Panc1 (cell line): ENCODE measurements around the gene MFN1. TPM values are rescaled to one million over a fixed set of nuclear protein-coding genes. Genes with fewer than 3 reads are reported as not detected.

Source experiments
- ATAC-seq: fragments of 200-7000 bp; cut with Tn5 transposase; 2 replicates; pipeline ENCODE4 v1.9.1; 2020; ENCODE audit warnings: mild to moderate bottlenecking, moderate library complexity
- BruUV-seq: library from RNA; stranded (reverse); fragments of 400-500 nt; replicated peaks from 2 replicates; lab custom pipeline; 2021; lab: Mats Ljungman, UMichigan
- CTCF ChIA-PET: fragments of 300-600 bp; sonication (Branson Sonifier 250); formaldehyde crosslinking; loops from one replicate; lab custom pipeline; 2022; ENCODE audit warnings: antibody characterized with exemption; lab: Charles Lee
- POLR2A ChIA-PET: fragments of 300-600 bp; sonication (Branson Sonifier 250); formaldehyde crosslinking; loops from one replicate; lab custom pipeline; 2022; ENCODE audit warnings: antibody characterized with exemption; lab: Charles Lee
- DNase-seq: peaks from one replicate; pipeline ENCODE4 v3.0.0-alpha.2; 2010; ENCODE audit warnings: low read depth, low spot score
- H3K27ac ChIP-seq: 2 replicates; pipeline ENCODE4 v1.5.1; 2011; ENCODE audit warnings: mild to moderate bottlenecking, low read length, inconsistent platforms
- H3K27me3 ChIP-seq: fragments of 200-500 bp; sonication (Bioruptor generic); 2 replicates; pipeline ENCODE4 v1.6.0; 2014; ENCODE audit warnings: low read length, inconsistent platforms; ENCODE audit not compliant: control insufficient read depth, insufficient read depth
- H3K36me3 ChIP-seq: fragments of 200-500 bp; sonication (Bioruptor generic); 2 replicates; pipeline ENCODE4 v1.5.1; 2014; ENCODE audit warnings: inconsistent platforms, mild to moderate bottlenecking, low read length, moderate library complexity; ENCODE audit not compliant: control insufficient read depth, insufficient read depth
- H3K4me1 ChIP-seq: 2 replicates; pipeline ENCODE4 v1.5.1; 2011; ENCODE audit warnings: inconsistent platforms, mild to moderate bottlenecking, low read length, moderate library complexity; ENCODE audit not compliant: control insufficient read depth, insufficient read depth
- H3K4me3 ChIP-seq, 2 experiments: 2 replicates each; pipeline ENCODE4 v1.5.1; 2011 to 2012; ENCODE audit warnings: low read depth in 2 of 2, low read length in 2 of 2, mild to moderate bottlenecking in 2 of 2, inconsistent platforms in 1 of 2, moderate library complexity in 1 of 2
- H3K9me3 ChIP-seq: fragments of 200-500 bp; sonication (Bioruptor generic); 2 replicates; pipeline ENCODE4 v1.5.1; 2014; ENCODE audit warnings: low read depth, mild to moderate bottlenecking, inconsistent platforms, low read length, moderate library complexity; ENCODE audit not compliant: control insufficient read depth, insufficient read depth
- POLR2AphosphoS5 ChIP-seq: IDR thresholded peaks from 2 replicates; pipeline ENCODE4 v1.6.1; 2012; ENCODE audit warnings: mild to moderate bottlenecking, low read depth, low read length, moderate library complexity
- SIN3A ChIP-seq: IDR thresholded peaks from 2 replicates; pipeline ENCODE4 v1.6.1; 2012; ENCODE audit warnings: low read depth, mild to moderate bottlenecking, low read length, moderate library complexity, borderline replicate concordance; ENCODE audit not compliant: insufficient read depth
- TCF7L2 ChIP-seq: IDR thresholded peaks from 2 replicates; pipeline ENCODE4 v1.6.1; 2011; ENCODE audit warnings: mild to moderate bottlenecking, low read depth, low read length, inconsistent platforms
- in situ Hi-C: cut with HindIII; loops from 2 replicates; pipeline ENCODE4 v1.10.0; 2016; ENCODE audit warnings: low sequenced_read_pairs, low pct_unique_long_range_greater_than_20kb
- intact Hi-C: fragments of 100-400 bp; cut with micrococcal nuclease; formaldehyde crosslinking; loops from one replicate; pipeline ENCODE4 v1.10.0; 2022; ENCODE audit not compliant: unreplicated experiment
- total RNA-seq: library from RNA; stranded (reverse); gene quantifications from one replicate; pipeline ENCODE4 v1.2.1, GENCODE V29; 2021; ENCODE audit not compliant: unreplicated experiment
- TF ChIP-seq, protein P1 (sequence below): fragments of 450-650 bp; IDR thresholded peaks from 2 replicates; pipeline ENCODE4 v1.5.1; 2017; ENCODE audit warnings: mild to moderate bottlenecking
- TF ChIP-seq, protein P2 (sequence below), 2 experiments: IDR thresholded peaks; 2 replicates each; pipeline ENCODE4 v1.6.1; 2011 to 2012; ENCODE audit warnings: low read depth in 2 of 2, control low read depth in 1 of 2, low read length in 1 of 2, mild to moderate bottlenecking in 1 of 2, moderate library complexity in 1 of 2; ENCODE audit not compliant: insufficient read depth in 1 of 2

MFN1 gene
- total RNA-seq, 1 experiment from 2014 or later, result 73.5 TPM

DNA sequence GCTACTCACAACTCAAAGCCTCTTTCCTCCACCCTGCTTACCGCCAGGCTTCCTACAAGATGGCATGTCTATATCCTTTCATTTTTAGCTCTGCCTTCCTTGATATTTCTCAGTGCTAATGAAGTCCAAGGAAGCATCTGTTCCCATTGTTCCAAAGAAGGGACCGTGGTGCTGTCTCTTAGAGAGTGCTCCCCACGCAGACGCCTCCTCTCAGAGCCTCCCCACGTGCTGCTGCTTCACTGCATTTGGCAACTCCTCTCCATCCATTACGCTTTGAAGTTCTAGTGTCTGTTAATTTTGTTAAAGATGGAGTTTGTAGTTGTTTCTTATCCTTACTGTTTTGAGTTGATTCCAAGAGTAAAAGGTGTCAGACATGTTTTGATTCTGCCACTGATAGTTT is 77.6 kb downstream of the MFN1 start:
- intact Hi-C loops (no loop called here), in situ Hi-C loops (no loop called here)
- ChIA-PET CTCF (no interaction called here), POLR2A (no interaction called here)
- DNase-seq, result no peak
- H3K4me1 ChIP-seq, result no peaks in the 10 kb centered on the region
- TF ChIP-seq, protein P1, sequence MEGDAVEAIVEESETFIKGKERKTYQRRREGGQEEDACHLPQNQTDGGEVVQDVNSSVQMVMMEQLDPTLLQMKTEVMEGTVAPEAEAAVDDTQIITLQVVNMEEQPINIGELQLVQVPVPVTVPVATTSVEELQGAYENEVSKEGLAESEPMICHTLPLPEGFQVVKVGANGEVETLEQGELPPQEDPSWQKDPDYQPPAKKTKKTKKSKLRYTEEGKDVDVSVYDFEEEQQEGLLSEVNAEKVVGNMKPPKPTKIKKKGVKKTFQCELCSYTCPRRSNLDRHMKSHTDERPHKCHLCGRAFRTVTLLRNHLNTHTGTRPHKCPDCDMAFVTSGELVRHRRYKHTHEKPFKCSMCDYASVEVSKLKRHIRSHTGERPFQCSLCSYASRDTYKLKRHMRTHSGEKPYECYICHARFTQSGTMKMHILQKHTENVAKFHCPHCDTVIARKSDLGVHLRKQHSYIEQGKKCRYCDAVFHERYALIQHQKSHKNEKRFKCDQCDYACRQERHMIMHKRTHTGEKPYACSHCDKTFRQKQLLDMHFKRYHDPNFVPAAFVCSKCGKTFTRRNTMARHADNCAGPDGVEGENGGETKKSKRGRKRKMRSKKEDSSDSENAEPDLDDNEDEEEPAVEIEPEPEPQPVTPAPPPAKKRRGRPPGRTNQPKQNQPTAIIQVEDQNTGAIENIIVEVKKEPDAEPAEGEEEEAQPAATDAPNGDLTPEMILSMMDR, result no peak
- TF ChIP-seq POLR2AphosphoS5, result no peak
- TF ChIP-seq, protein P2, sequence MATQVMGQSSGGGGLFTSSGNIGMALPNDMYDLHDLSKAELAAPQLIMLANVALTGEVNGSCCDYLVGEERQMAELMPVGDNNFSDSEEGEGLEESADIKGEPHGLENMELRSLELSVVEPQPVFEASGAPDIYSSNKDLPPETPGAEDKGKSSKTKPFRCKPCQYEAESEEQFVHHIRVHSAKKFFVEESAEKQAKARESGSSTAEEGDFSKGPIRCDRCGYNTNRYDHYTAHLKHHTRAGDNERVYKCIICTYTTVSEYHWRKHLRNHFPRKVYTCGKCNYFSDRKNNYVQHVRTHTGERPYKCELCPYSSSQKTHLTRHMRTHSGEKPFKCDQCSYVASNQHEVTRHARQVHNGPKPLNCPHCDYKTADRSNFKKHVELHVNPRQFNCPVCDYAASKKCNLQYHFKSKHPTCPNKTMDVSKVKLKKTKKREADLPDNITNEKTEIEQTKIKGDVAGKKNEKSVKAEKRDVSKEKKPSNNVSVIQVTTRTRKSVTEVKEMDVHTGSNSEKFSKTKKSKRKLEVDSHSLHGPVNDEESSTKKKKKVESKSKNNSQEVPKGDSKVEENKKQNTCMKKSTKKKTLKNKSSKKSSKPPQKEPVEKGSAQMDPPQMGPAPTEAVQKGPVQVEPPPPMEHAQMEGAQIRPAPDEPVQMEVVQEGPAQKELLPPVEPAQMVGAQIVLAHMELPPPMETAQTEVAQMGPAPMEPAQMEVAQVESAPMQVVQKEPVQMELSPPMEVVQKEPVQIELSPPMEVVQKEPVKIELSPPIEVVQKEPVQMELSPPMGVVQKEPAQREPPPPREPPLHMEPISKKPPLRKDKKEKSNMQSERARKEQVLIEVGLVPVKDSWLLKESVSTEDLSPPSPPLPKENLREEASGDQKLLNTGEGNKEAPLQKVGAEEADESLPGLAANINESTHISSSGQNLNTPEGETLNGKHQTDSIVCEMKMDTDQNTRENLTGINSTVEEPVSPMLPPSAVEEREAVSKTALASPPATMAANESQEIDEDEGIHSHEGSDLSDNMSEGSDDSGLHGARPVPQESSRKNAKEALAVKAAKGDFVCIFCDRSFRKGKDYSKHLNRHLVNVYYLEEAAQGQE (IDR thresholded peaks at IDR 0.05; ENCODE audit: insufficient read depth in 1 of 2, low read depth in 2 of 2, low read length in 1 of 2), result no peak
- no peak for TF ChIP-seq TCF7L2
- TF ChIP-seq SIN3A, result no peak
- no peaks in the 10 kb centered on the region for H3K9me3 ChIP-seq
- BruUV-seq, result no TSS peak
- no peaks in the 10 kb centered on the region for H3K36me3 ChIP-seq
- H3K27ac ChIP-seq, result no peak overlapping the region
- no peaks in the 10 kb centered on the region for H3K27me3 ChIP-seq
- ATAC-seq, result no peak
- no peak overlapping the region for H3K4me3 ChIP-seq

DNA sequence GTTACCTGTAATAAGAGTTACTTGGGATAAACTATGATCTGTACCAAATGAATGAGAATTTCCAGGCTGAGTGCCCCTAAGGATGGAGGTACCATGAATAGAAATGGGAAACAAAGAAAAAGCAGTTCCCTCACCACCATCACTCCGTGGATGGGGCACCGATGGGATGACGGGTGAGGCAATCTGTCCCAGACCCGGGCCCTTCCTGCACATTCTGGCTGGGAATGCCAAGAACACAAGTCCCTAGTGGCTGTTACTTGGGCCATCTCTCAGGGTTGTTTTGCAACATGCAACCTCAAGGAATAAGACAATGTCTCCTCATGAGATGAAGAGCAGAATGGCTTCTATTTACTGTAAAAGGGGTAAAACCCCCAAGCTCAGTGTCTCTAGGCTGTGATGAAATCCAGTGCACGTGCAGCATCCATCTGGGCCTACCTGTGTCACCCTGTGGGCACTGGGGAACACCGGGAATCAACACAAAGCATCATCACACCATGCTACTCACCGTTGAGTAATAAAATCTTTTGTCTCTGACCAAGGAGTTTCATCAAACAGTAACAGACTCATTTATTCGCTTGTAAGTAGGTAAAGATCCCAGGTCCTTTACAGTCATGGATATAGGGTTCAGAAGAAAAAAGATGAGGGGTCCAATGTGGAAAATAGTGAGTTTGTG is 81.5 kb downstream of the MFN1 start:
- Histone ChIP-seq H3K27me3 (no peaks in the 10 kb centered on the region), H3K36me3 (no peaks in the 10 kb centered on the region), H3K9me3 (no peaks in the 10 kb centered on the region), H3K4me3 (no peak overlapping the region), H3K27ac (no peak overlapping the region), H3K4me1 (no peaks in the 10 kb centered on the region)
- TF ChIP-seq TCF7L2 (no peak), SIN3A (no peak), POLR2AphosphoS5 (no peak)
- TF ChIP-seq, protein P1, result no peak
- TF ChIP-seq, protein P2 (IDR thresholded peaks at IDR 0.05; ENCODE audit: insufficient read depth in 1 of 2, low read depth in 2 of 2, low read length in 1 of 2), result no peak
- intact Hi-C loops, result no loop called here
- CTCF ChIA-PET, result interaction anchor here (0.6 kb wide), 1 partner anchor 446 kb away, joined by 13 read pairs; no protein-coding TSS in a partner anchor
- no peak for ATAC-seq
- in situ Hi-C loops, result no loop called here
- BruUV-seq, result no TSS peak
- no peak for DNase-seq
- POLR2A ChIA-PET, result no interaction called here
